GM13976 (cell line): ENCODE results near the gene PLLP.

Experiments
- DNase-seq: peaks from one replicate; pipeline ENCODE4 v3.0.0; 2012; ENCODE audit warnings: low spot score
- in situ Hi-C: fragments of 300-500 bp; cut with MboI; formaldehyde crosslinking; loops from one replicate; pipeline ENCODE4 v1.12.0; 2022; ENCODE audit warnings: low sequenced_read_pairs, mixed read lengths, inconsistent platforms; ENCODE audit not compliant: unreplicated experiment
- TF ChIP-seq, protein P1 (sequence below): IDR thresholded peaks from 2 replicates; pipeline ENCODE4 v1.5.1; 2012; ENCODE audit warnings: borderline replicate concordance, mild to moderate bottlenecking; ENCODE audit not compliant: insufficient read depth; ENCODE audit errors: extremely low read depth, missing control alignments, control extremely low read depth

The PLLP gene

DNA sequence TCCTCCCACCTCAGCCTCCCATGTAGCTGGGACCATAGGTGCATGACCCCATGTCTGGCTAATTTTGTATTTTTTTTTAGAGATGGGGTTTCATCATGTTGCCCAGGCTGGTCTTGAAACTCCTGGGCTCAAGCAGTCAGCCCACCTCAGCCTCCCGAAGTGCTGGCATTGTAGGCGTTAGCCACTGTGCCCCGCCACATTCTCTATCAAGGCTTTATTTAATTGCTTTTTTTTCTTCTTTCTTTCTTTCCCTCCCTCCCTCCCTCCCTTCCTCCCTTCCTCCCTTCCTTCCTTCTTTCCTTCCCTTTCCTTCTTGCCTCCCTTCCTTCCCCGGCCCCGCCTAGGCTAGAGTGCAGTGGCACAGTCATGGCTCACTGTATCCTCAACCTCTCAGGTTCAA is 74.7 kb downstream of the PLLP start:
- no peak for DNase-seq
- TF ChIP-seq, protein P1, sequence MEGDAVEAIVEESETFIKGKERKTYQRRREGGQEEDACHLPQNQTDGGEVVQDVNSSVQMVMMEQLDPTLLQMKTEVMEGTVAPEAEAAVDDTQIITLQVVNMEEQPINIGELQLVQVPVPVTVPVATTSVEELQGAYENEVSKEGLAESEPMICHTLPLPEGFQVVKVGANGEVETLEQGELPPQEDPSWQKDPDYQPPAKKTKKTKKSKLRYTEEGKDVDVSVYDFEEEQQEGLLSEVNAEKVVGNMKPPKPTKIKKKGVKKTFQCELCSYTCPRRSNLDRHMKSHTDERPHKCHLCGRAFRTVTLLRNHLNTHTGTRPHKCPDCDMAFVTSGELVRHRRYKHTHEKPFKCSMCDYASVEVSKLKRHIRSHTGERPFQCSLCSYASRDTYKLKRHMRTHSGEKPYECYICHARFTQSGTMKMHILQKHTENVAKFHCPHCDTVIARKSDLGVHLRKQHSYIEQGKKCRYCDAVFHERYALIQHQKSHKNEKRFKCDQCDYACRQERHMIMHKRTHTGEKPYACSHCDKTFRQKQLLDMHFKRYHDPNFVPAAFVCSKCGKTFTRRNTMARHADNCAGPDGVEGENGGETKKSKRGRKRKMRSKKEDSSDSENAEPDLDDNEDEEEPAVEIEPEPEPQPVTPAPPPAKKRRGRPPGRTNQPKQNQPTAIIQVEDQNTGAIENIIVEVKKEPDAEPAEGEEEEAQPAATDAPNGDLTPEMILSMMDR: no peak
- in situ Hi-C loops: no loop called here

DNA sequence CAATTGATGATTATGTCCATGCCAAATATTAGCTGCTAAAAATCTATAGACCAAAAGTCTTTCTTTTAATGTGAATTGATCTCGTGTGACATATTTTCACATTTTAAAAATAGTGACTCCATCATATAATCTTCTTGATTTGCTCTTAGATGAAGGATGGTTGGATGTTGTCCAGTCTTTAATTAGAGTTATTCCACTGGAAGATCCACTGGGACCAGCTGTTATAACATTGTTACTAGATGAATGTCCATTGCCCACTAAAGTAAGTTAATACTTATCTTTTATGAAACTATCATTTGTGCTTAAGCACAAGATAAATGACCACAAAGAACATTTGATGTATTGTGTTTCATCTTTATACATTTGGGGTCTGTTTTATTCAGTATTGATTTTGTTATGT is 75.5 kb downstream of the PLLP start:
- in situ Hi-C loops: no loop called here
- no peak for DNase-seq
- TF ChIP-seq, protein P1: no peak
